ENCODE measurements around the gene TGM5.
A peak's percentile ranks its signal among the peaks of the same experiment; 100 is the strongest.

GRCh38 chr15:43204016-43204901 is 62.5 kb downstream of the TGM5 start:
- TF ChIP-seq CTCF (IDR thresholded peaks at IDR 0.05) (peak; percentile 36 to 52 (median 48)), EP300 (IDR thresholded peaks at IDR 0.05; ENCODE audit: low read depth) (no peak), POLR2A (IDR thresholded peaks at IDR 0.05) (no peak), POLR2AphosphoS5 (IDR thresholded peaks at IDR 0.05) (no peak)

Measured in transverse colon (tissue), 4 donors.